ENCODE measurements around the gene IRF2BP2.

Gene IRF2BP2

DNA sequence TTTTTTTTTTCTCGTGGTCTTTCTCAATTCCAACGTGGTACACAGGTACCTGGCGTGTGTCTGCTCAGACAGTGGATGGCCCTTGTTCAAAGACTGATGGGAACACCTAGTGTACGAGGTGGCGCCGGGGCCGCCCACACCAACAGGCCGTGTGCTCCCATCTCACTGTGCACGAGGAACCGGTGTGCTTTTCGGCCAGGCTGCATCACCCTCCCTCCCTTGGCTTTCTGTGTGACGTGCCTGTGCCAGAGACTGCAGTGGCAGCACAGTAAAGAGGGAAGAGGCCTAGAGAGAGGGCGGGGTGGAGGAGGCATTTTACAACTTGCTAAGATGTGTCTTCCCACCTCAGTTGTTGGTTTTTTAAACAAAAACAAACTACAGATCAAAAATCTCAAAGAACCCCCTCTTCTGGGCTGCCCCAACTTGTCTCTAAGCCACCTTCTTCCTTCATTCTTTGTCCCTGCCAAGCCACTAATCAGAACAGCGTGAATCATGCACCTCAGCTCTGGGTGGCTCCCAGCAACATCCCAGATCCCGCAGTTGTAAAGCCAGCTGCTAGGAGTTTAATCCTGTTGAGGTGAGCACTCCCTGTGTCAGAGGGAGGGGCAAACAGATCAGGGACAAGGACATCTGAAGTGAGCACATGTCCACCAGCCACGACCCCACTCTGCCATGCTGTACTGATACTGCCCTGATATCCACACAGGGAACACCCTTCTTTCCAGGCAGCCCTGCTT is 20.7 kb downstream of the IRF2BP2 start:
- no peaks in the 10 kb centered on the region for H3K36me3 Mint-ChIP-seq
- no peak for DNase-seq (ENCODE audit: low spot score in 2 of 2)
- ATAC-seq: no peak
- no peaks in the 10 kb centered on the region for H3K9me3 Mint-ChIP-seq
- H3K4me1 Mint-ChIP-seq: no peaks in the 10 kb centered on the region
- no peak overlapping the region for H3K4me3 Mint-ChIP-seq
- no peak overlapping the region for H3K27ac Mint-ChIP-seq

DNA sequence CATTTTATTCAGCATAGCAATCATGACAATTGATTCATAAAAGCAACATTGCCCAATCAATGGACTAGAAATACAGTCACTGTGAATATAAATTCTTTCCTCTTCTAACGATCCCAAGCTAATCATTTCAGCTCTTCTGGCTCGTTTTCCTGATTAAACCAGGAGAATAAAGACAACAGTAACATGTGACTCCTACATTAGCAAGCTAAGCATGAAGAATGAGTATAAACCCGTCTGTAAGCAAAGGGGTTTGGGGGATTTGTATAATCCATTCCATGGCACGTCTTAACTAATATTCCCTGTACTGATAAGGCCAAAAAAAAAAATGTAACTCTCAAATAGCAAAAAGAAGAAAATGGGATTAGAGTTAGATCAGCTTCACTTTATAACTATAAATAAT is 21.6 kb downstream of the IRF2BP2 start:
- Mint-ChIP-seq H3K9me3 (no peaks in the 10 kb centered on the region), H3K4me1 (no peaks in the 10 kb centered on the region), H3K27ac (no peak overlapping the region), H3K36me3 (no peaks in the 10 kb centered on the region), H3K4me3 (no peak overlapping the region)
- ATAC-seq: no peak
- DNase-seq (ENCODE audit: low spot score in 2 of 2): no peak

DNA sequence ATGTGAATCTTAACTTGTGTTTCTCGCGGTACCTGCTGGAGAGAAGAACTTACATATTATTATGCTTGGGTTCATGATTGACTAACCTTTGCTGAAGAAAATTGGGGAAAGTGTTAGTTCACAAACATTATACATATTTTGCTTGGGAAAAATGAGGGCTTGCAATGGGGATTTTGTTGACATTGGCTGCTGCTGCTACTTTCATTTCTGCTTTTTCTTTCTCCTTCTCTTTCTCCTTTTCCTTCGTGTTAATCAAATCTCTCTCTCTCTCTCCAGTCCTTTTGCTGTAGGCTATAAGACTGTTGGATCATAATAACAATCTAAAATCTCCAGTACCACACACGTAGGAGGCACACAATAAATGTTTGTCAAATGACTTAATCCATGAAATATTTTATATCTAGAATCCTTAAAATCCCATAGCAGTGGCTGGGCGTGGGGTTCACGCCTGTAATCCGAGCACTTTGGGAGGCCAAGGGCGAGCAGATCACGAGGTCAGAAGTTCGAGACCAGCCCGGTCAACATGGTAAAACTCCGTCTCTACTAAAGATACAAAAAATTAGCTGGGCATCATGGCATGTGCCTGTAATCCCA is 23.0 kb downstream of the IRF2BP2 start:
- ATAC-seq (no peak), DNase-seq (ENCODE audit: low spot score in 2 of 2) (no peak)
- no peaks in the 10 kb centered on the region for H3K9me3 Mint-ChIP-seq
- no peak overlapping the region for H3K27ac Mint-ChIP-seq
- H3K4me3 Mint-ChIP-seq: no peak overlapping the region
- H3K36me3 Mint-ChIP-seq: no peaks in the 10 kb centered on the region
- no peaks in the 10 kb centered on the region for H3K4me1 Mint-ChIP-seq

DNA sequence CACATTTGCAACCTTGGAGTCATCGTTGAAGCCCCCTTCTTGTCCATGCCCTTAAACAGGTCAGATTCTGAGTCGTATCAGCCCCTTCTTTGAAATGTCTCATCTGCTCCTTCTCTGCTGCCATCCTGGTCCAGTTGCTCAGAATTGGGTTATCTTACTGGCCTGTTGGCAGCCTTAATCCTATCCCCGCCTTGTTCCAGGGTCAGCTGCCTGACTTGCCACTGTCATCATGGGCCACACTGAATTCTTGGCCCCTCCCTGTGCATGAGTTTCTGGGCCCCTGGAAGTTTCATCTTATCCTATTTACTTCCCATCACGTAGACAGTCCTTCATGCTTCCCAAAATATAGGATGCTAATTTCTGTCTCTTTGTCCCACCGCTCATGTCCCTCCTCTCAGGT is 23.7 kb downstream of the IRF2BP2 start:
- Mint-ChIP-seq H3K27ac (no peak overlapping the region), H3K9me3 (no peaks in the 10 kb centered on the region), H3K4me1 (no peaks in the 10 kb centered on the region), H3K36me3 (no peaks in the 10 kb centered on the region), H3K4me3 (no peak overlapping the region)
- no peak for ATAC-seq
- no peak for DNase-seq (ENCODE audit: low spot score in 2 of 2)

DNA sequence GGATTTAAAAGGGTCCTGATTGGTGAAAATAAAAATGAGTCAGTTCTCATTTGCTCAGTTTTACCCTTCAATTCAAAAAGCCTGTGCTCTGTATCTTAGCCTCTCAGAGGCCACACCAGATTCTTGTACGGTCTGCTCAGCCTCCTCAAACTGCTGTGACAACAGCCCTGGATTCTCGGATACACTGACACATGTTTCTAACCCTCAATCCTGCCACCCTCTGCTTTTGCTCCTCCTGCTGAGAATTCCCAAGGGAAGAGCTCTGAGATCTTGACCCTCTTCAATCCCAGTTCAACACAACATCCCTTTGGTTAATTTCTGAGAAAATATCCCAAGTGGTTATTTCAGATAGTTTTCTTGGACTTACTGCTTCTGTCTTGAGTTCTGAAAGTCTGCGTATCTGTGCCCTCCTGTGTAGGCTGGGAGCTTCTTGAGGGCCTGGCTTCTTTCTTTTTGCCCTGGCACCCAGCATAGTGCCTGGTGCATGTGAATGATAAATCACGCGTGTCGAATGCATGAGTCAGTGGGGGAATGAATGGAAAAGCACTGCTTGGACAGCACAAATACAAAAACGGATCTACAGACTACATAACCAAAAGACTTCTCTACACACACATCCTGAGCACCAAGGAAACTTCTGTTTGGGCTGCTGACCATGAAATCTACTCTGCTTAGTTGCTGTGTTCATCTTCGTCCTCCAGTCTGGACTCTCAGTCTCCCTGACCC is 24.5 kb downstream of the IRF2BP2 start:
- Mint-ChIP-seq H3K4me3 (no peak overlapping the region), H3K9me3 (no peaks in the 10 kb centered on the region), H3K27ac (no peak overlapping the region), H3K4me1 (no peaks in the 10 kb centered on the region), H3K36me3 (no peaks in the 10 kb centered on the region)
- ATAC-seq: no peak
- DNase-seq (ENCODE audit: low spot score in 2 of 2): no peak

DNA sequence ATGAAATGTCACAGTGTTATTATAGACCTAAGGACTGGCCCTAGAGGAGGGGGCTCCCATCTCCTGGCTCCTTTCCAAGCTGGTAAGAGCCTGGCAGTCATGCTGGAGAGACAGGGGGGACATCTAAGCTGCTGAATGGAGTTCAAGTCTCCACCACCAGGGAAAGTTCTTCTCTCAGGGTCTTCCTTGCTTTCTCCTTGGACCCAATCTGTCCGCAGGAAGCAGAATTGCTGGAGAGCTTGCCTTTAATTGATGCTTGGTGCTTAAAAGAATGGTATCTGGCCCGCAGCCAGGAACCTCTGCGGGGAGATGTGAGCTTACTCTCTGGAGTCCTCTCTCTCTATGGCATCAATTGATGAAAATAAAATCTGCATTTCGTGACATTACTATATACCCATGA is 25.1 kb downstream of the IRF2BP2 start:
- H3K4me3 Mint-ChIP-seq: no peak overlapping the region
- no peaks in the 10 kb centered on the region for H3K4me1 Mint-ChIP-seq
- ATAC-seq (no peak), DNase-seq (ENCODE audit: low spot score in 2 of 2) (no peak)
- H3K27ac Mint-ChIP-seq: no peak overlapping the region
- H3K36me3 Mint-ChIP-seq: no peaks in the 10 kb centered on the region
- no peaks in the 10 kb centered on the region for H3K9me3 Mint-ChIP-seq

DNA sequence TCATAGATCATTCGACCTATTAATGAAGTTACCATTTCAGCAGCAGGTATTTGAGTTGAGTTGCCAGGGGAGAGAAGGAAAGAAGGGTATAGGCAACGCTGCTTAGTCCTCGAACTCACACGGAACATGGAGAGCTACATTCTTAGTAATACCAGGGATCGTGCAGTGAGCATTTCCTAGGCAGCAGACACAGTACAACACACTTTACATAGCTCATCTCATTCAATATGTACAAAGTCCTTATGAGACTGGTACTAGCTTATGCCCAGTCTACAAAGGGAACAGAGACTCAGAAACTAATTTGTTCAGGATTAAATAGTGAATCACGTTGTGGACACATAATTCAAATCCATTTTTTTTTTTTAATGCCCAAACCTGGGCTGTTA is 25.6 kb downstream of the IRF2BP2 start:
- H3K4me3 Mint-ChIP-seq: no peak overlapping the region
- no peaks in the 10 kb centered on the region for H3K36me3 Mint-ChIP-seq
- no peak for ATAC-seq
- H3K4me1 Mint-ChIP-seq: no peaks in the 10 kb centered on the region
- no peak for DNase-seq (ENCODE audit: low spot score in 2 of 2)
- no peaks in the 10 kb centered on the region for H3K9me3 Mint-ChIP-seq
- H3K27ac Mint-ChIP-seq: no peak overlapping the region

DNA sequence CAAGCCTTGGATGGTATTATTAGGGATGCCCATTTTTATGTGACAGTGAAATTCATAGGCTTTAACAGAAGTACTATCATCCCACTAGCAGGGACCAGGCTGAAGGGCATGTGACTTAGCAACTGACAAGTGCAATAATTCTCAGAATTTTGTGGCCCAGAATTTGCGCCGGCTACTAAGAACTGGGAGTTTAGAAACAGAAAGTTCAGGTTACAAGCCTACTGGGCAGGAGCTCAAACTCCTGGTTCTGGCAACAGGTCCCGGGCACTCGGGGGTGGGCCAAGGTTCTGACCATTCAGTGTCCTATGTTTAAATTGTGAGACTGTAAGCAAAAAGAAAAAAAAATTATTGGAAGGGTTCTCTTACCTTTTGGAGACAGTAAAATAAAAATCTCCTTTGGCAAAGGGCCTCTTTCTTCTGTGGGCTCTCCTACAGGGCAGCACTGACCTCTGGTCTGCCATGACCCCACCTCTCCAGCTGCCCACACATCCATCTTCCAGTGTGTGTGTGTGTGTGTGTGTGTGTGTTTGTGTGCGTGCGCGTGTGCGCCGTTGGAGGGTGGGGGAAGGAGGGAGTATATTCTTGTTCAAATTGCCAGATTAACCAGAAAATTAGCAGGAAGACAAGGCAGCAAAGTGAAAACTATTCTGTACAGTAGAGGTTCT is 26.1 kb downstream of the IRF2BP2 start:
- Mint-ChIP-seq H3K36me3 (no peaks in the 10 kb centered on the region), H3K4me1 (no peaks in the 10 kb centered on the region), H3K27ac (no peak overlapping the region), H3K4me3 (no peak overlapping the region), H3K9me3 (no peaks in the 10 kb centered on the region)
- DNase-seq (ENCODE audit: low spot score in 2 of 2) (no peak), ATAC-seq (no peak)

DNA sequence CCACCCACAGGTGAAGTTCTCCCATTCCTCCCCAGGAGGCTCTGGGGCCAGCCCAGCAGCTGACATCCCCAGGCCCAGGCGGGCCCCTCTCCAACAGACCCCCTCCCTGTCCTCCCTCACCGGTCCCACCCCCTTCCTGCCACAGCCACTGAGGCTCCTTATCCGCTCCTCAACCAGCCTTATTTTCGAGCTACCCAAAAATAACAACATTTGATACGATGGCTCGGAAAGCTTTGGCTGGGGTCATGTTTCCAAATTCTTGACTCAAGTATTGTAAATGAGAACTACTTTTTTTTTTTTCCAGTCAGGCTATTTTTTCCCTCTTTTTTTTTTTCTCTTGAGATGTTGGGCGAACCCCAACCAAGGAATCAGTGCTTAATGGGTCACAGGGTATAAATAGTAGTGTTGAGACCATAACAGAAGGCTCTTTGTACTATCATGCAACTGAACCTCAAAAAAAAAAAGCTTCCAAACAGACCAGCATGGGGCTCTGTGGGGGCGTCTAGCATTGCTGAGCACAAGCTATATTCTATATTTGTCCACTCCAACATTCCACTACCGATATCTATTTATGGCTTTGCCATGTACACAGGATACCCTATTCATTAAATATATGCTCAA is 27.2 kb downstream of the IRF2BP2 start:
- H3K4me3 Mint-ChIP-seq: no peak overlapping the region
- H3K9me3 Mint-ChIP-seq: no peaks in the 10 kb centered on the region
- DNase-seq (ENCODE audit: low spot score in 2 of 2) (no peak), ATAC-seq (no peak)
- no peaks in the 10 kb centered on the region for H3K36me3 Mint-ChIP-seq
- no peaks in the 10 kb centered on the region for H3K4me1 Mint-ChIP-seq
- H3K27ac Mint-ChIP-seq: no peak overlapping the region

DNA sequence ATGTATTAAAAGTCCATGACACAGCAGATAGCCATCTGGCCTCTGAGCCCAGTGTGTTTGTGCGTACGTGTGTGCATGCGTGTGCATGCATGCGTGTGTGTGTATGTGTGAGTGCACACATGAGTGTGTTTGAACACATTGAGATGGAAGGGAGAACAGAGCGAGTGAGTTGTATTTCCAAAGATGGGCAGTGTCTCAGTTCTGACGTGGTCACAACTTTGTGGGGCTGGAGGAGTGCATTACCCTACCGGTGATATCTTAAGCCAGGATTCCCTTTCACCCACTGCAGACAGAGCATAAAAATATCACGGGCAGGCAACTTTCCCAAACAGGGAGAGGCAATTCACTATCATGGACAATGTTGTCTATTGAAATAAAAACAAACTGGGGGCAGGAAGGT is 27.8 kb downstream of the IRF2BP2 start:
- no peak overlapping the region for H3K4me3 Mint-ChIP-seq
- ATAC-seq (no peak), DNase-seq (ENCODE audit: low spot score in 2 of 2) (no peak)
- H3K27ac Mint-ChIP-seq: no peak overlapping the region
- H3K36me3 Mint-ChIP-seq: no peaks in the 10 kb centered on the region
- no peaks in the 10 kb centered on the region for H3K9me3 Mint-ChIP-seq
- no peaks in the 10 kb centered on the region for H3K4me1 Mint-ChIP-seq

DNA sequence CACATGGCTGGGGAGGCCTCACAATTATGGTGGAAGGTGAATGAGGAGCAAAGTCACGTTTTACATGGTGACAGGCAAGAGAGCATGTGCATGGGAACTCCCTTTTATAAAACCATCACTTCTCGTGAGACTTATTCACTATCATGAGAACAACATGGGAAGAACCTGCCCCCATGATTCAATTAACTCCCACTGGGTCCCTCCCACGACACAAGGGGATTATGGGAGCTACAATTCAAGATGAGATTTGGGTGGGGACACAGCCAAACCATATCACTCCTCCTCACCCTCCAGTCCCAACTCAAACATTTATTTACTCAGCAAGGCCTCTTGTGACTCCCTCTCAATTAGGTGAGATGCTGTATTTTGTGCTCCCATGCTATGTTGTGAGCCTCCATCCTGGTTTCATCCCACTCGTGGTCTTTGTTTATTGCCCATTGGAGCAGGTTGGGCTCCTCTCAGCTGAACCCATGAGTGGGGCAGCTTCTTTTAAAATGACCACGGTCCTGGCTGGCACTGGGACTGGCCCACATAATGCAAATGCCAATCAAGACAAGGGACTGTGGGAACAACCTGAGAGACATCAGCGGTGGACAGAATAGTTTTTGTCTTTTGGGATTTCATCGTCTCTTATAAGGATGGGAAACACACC is 28.8 kb downstream of the IRF2BP2 start:
- no peaks in the 10 kb centered on the region for H3K4me1 Mint-ChIP-seq
- no peaks in the 10 kb centered on the region for H3K9me3 Mint-ChIP-seq
- no peaks in the 10 kb centered on the region for H3K36me3 Mint-ChIP-seq
- H3K4me3 Mint-ChIP-seq: no peak overlapping the region
- ATAC-seq (no peak), DNase-seq (ENCODE audit: low spot score in 2 of 2) (no peak)
- H3K27ac Mint-ChIP-seq: no peak overlapping the region

DNA sequence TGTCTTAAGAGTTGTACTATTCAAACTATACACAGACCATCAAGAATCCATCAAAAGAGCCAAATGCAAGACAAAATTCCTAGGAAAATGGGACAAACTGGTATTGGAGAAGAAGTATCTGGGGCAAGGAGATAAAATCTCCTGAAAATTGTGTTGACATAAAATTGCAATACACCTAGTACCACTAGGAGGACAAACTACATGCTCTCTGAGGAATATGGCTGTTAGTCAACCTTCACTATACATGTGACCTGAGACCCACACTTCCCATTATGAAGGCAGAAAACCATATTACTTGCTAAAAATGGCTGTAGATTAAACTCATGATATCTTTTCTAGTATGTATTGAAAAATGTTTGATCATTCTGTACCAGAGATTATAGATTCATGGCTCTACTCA is 30.0 kb downstream of the IRF2BP2 start:
- Mint-ChIP-seq H3K36me3 (no peaks in the 10 kb centered on the region), H3K4me1 (no peaks in the 10 kb centered on the region), H3K9me3 (no peaks in the 10 kb centered on the region), H3K27ac (no peak overlapping the region), H3K4me3 (no peak overlapping the region)
- ATAC-seq: peak; percentile 57
- DNase-seq (ENCODE audit: low spot score in 2 of 2): no peak

DNA sequence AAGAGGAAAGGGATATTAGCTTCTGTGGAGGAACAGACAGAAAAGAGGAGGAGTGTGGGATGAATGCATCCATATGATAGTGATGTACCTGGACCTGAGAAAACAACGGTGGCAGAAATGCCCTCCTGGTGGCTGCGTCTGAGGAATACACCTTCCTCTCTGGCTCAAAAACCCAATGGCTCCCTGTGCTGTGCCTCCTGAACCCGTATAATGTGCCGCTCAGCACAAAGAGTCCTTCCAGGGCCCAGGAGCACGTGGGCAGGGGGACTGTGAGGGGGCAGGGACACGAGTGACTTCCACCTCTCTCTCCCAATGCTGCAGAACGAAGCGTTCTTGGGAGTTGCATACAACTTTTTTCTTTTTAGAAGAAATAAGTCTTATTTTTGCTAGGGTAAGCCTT is 31.2 kb downstream of the IRF2BP2 start:
- H3K36me3 Mint-ChIP-seq: no peaks in the 10 kb centered on the region
- no peak for ATAC-seq
- H3K27ac Mint-ChIP-seq: no peak overlapping the region
- no peak overlapping the region for H3K4me3 Mint-ChIP-seq
- H3K9me3 Mint-ChIP-seq: no peaks in the 10 kb centered on the region
- H3K4me1 Mint-ChIP-seq: no peaks in the 10 kb centered on the region
- DNase-seq (ENCODE audit: low spot score in 2 of 2): no peak

DNA sequence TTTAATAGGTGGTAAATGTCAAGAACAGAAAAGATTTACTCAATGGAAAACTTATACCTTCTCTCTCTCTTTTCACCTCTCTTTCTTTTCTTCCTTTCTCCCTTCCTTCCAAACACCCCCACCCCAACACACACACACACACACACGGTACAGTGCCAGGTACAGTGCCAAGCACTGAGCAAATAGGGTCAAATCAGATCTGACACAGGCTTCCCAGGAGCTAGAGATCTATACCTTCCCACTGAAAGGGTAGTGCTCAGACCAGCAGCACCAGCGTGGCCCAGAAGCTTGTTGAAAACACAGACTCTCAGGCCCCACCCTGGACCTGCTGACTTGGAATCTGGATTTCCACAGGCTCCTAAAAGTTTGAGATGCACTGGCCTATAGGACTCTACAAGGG is 31.9 kb downstream of the IRF2BP2 start:
- Mint-ChIP-seq H3K36me3 (no peaks in the 10 kb centered on the region), H3K27ac (no peak overlapping the region), H3K4me3 (no peak overlapping the region), H3K9me3 (no peaks in the 10 kb centered on the region), H3K4me1 (no peaks in the 10 kb centered on the region)
- ATAC-seq (no peak), DNase-seq (ENCODE audit: low spot score in 2 of 2) (no peak)

DNA sequence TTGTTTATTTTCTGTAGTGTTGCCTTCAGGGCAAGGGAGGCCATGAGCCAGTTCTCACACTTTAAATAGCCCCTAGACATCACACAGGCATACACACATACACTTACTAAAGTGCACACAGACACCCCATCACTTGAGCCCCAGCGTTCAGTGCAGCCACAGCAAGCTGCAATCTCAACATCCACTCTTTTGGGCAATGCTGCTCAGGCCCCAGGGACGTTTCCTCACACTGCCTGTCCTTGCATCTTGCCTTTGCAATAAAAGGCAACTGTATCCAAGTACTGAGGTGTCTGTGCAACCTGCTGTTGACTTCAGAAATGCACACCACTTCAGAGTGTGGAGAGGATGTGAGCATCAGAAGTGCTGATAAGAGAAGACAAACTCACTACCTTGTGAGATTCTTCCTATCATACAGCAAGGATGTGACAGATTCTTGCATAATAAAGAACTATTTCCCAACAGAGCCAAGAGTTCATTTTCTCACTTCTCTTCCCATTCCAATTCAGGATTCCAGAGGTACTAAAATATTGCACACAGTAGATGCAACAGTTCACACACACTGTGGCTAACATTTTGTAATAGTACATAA is 36.2 kb downstream of the IRF2BP2 start:
- DNase-seq (ENCODE audit: low spot score in 2 of 2) (no peak), ATAC-seq (no peak)
- H3K9me3 Mint-ChIP-seq: no peaks in the 10 kb centered on the region
- no peak overlapping the region for H3K4me3 Mint-ChIP-seq
- no peak overlapping the region for H3K27ac Mint-ChIP-seq
- no peaks in the 10 kb centered on the region for H3K4me1 Mint-ChIP-seq
- no peaks in the 10 kb centered on the region for H3K36me3 Mint-ChIP-seq

Measured in stimulated activated effector memory CD8-positive, alpha-beta T cell treated with anti-CD3 and anti-CD28 coated beads, Interleukin-12 subunit alpha, Interleukin-12 subunit beta, amount 100 ng/mL, for 72 hours (primary cell).